DOHH2 (cell line): ENCODE data around the gene ZBTB40.

ENCODE experiments used
- H3F3A ChIP-seq: fragments of 200-600 bp; sonication (generic), shearing (Covaris generic); 2 replicates; pipeline ENCODE4 v1.6.0; 2016; ENCODE audit warnings: antibody characterized with exemption, mild to moderate bottlenecking; ENCODE audit not compliant: control insufficient read depth, insufficient read depth
- H3K27ac ChIP-seq: fragments of 200-600 bp; sonication (generic); 2 replicates; pipeline ENCODE4 v1.5.1; 2014; ENCODE audit warnings: low read depth, mild to moderate bottlenecking, low read length, moderate library complexity
- H3K27me3 ChIP-seq: fragments of 200-600 bp; sonication (generic); 2 replicates; pipeline ENCODE4 v1.6.1; 2014; ENCODE audit warnings: mild to moderate bottlenecking, low read length, mixed read lengths; ENCODE audit not compliant: control insufficient read depth
- H3K36me3 ChIP-seq: fragments of 200-600 bp; sonication (generic); 2 replicates; pipeline ENCODE4 v1.6.1; 2014; ENCODE audit warnings: mild to moderate bottlenecking, low read length, moderate library complexity, mixed read lengths; ENCODE audit not compliant: control insufficient read depth
- H3K4me1 ChIP-seq: fragments of 200-600 bp; sonication (generic); 2 replicates; pipeline ENCODE4 v1.6.1; 2014; ENCODE audit warnings: mild to moderate bottlenecking, low read length, mixed read lengths; ENCODE audit not compliant: control insufficient read depth
- H3K4me2 ChIP-seq: fragments of 200-600 bp; sonication (generic); 2 replicates; pipeline ENCODE4 v1.6.0; 2014; ENCODE audit warnings: mild to moderate bottlenecking, low read length, moderate library complexity
- H3K4me3 ChIP-seq: fragments of 200-600 bp; sonication (generic); 2 replicates; pipeline ENCODE4 v1.5.1; 2014; ENCODE audit warnings: mild to moderate bottlenecking, low read length, mixed read lengths
- H3K79me2 ChIP-seq: fragments of 200-600 bp; sonication (generic); 2 replicates; pipeline ENCODE4 v1.6.1; 2014; ENCODE audit warnings: mild to moderate bottlenecking, low read length, mixed read lengths; ENCODE audit not compliant: control insufficient read depth
- H3K9me2 ChIP-seq: fragments of 200-600 bp; sonication (generic); replicated peaks from 2 replicates; pipeline ENCODE4 v1.6.1; 2014; ENCODE audit warnings: mild to moderate bottlenecking, low read length, mixed read lengths; ENCODE audit not compliant: control insufficient read depth
- H3K9me3 ChIP-seq: fragments of 200-600 bp; sonication (generic); 2 replicates; pipeline ENCODE4 v1.6.1; 2014; ENCODE audit warnings: antibody characterized with exemption, low read length, mixed read lengths; ENCODE audit not compliant: control insufficient read depth, insufficient read depth
- H4K20me1 ChIP-seq: fragments of 200-600 bp; sonication (generic); 2 replicates; pipeline ENCODE4 v1.6.0; 2014; ENCODE audit warnings: low read depth, mild to moderate bottlenecking, antibody characterized with exemption, low read length, moderate library complexity; ENCODE audit not compliant: control insufficient read depth, insufficient read depth
- CTCF ChIP-seq: fragments of 200-600 bp; sonication (generic); IDR thresholded peaks from one replicate; pipeline ENCODE4 v1.5.1; 2014; ENCODE audit warnings: antibody characterized with exemption, mild to moderate bottlenecking, low read depth, low read length; ENCODE audit not compliant: poor library complexity, severe bottlenecking
- EZH2phosphoT487 ChIP-seq: fragments of 200-600 bp; sonication (generic); IDR thresholded peaks from 2 replicates; pipeline ENCODE4 v1.6.1; 2017; ENCODE audit warnings: borderline replicate concordance, mild to moderate bottlenecking, antibody characterized with exemption, low read length, moderate library complexity, mixed read lengths

Gene ZBTB40

GRCh38 chr1:22576150-22576544 lies 124.5 kb downstream of the ZBTB40 start:
- H3K27me3 ChIP-seq, result no peaks in the 10 kb centered on the region
- no peaks in the 10 kb centered on the region for H3K9me2 ChIP-seq
- H3K27ac ChIP-seq, result no peak overlapping the region

GRCh38 chr1:22576617-22577016 lies 125.0 kb downstream of the ZBTB40 start:
- Histone ChIP-seq H3K4me2 (no peak overlapping the region), H3K36me3 (no peaks in the 10 kb centered on the region), H3K79me2 (no peaks in the 10 kb centered on the region), H3K9me3 (peaks cover 34% of the 10 kb centered on the region), H3K27ac (no peak overlapping the region), H4K20me1 (no peaks in the 10 kb centered on the region), H3K9me2 (no peaks in the 10 kb centered on the region), H3F3A (peaks cover 21% of the 10 kb centered on the region), H3K4me1 (no peaks in the 10 kb centered on the region), H3K27me3 (no peaks in the 10 kb centered on the region), H3K4me3 (no peak overlapping the region)
- TF ChIP-seq CTCF (no peak), EZH2phosphoT487 (no peak)

More at GRCh38 chr1:22576150-22576544, 124.5 kb downstream of the ZBTB40 start:
- H3K4me2 ChIP-seq, result no peak overlapping the region
- no peak overlapping the region for H3K4me3 ChIP-seq
- no peaks in the 10 kb centered on the region for H3K79me2 ChIP-seq
- H3F3A ChIP-seq, result peaks cover 21% of the 10 kb centered on the region
- H3K36me3 ChIP-seq, result no peaks in the 10 kb centered on the region
- peaks cover 34% of the 10 kb centered on the region for H3K9me3 ChIP-seq
- no peaks in the 10 kb centered on the region for H4K20me1 ChIP-seq
- TF ChIP-seq EZH2phosphoT487, result no peak
- no peaks in the 10 kb centered on the region for H3K4me1 ChIP-seq

- peaks cover 21% of the 10 kb centered on the region for H3F3A ChIP-seq
- no peaks in the 10 kb centered on the region for H3K27me3 ChIP-seq
- no peak overlapping the region for H3K4me3 ChIP-seq
- no peaks in the 10 kb centered on the region for H3K4me1 ChIP-seq
- H3K4me2 ChIP-seq, result no peak overlapping the region
- no peak for TF ChIP-seq EZH2phosphoT487
- no peak for TF ChIP-seq CTCF
- H3K9me2 ChIP-seq, result no peaks in the 10 kb centered on the region
- no peaks in the 10 kb centered on the region for H3K36me3 ChIP-seq
- no peaks in the 10 kb centered on the region for H4K20me1 ChIP-seq
- no peak overlapping the region for H3K27ac ChIP-seq
- H3K79me2 ChIP-seq, result no peaks in the 10 kb centered on the region
- H3K9me3 ChIP-seq, result peaks cover 34% of the 10 kb centered on the region
These were observed 127.2 kb downstream of the ZBTB40 start for GRCh38 chr1:22578732-22579361.

GRCh38 chr1:22579541-22580155 lies 128.0 kb downstream of the ZBTB40 start:
- H3K79me2 ChIP-seq, result no peaks in the 10 kb centered on the region
- no peaks in the 10 kb centered on the region for H3K4me1 ChIP-seq
- H3K9me2 ChIP-seq, result no peaks in the 10 kb centered on the region
- H3K27me3 ChIP-seq, result no peaks in the 10 kb centered on the region
- no peak overlapping the region for H3K4me2 ChIP-seq
- H3K4me3 ChIP-seq, result no peak overlapping the region
- no peaks in the 10 kb centered on the region for H3K36me3 ChIP-seq
- TF ChIP-seq CTCF, result no peak
- TF ChIP-seq EZH2phosphoT487, result no peak
- H3K9me3 ChIP-seq, result peaks cover 34% of the 10 kb centered on the region
- no peaks in the 10 kb centered on the region for H4K20me1 ChIP-seq
- no peak overlapping the region for H3K27ac ChIP-seq
- peaks cover 21% of the 10 kb centered on the region for H3F3A ChIP-seq
